C4-2B (cell line): ENCODE measurements around the gene DHRS3.

Experiments used
- CTCF ChIP-seq: fragments of 450-650 bp; conservative IDR thresholded peaks from 2 replicates; pipeline ENCODE4 v1.5.1; 2017; ENCODE audit warnings: mild to moderate bottlenecking
- ZFX ChIP-seq: fragments of 450-650 bp; IDR thresholded peaks from 2 replicates; pipeline ENCODE4 v1.6.1; 2017

GRCh38 chr1:12627296-12627695, 9.3 kb upstream of the DHRS3 start:
- TF ChIP-seq CTCF (no peak), ZFX (no peak)
